ENCODE data around the gene SPINK8.

DNA sequence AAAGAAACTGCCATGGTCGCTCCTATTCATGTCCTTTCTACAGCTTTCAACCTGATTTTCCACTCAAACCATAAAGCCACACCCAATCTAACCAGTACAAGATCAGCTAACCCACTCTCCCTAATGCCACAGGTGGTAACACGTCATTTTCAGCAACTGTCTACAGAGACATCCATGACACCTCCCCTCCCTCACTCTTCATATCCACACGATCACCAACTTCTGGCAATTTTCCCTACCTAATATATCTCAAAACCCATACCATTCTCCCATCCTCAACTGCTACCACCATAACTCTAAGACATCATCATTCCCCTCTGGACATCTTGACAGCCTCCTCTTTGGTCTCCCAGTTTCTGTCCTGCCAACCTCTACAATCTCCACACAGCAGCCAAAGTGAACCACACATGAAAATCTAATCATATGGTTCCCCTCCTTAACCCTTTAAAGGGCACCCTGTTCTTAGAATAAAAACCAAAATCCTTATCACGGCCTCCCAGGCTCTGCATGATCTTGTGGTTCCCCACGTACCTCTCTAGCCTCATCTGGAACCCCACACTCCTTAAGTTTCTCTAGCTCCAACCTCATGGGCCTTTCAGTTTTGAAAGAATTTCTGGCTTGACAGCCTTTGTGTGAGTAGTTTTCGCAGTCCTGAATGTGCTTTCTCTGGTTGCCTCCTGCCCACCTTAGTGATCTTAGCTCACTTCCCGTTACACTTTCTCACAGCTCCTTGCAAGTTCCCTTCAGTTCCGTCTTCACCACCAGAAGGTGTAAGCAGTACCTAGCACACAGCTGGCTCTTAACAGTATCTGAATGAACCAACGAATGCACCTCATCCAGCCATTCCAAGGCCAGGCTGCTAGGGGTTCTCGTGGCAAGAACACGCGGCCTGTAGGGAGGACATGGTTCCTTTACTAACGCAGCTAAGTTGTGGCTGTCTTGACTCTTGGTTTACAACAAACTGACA lies 33.4 kb downstream of the SPINK8 start:
- TF ChIP-seq EP300 (IDR thresholded peaks at IDR 0.05) (no peak), POLR2A (IDR thresholded peaks at IDR 0.05) (no peak)
- TF ChIP-seq, protein P1, sequence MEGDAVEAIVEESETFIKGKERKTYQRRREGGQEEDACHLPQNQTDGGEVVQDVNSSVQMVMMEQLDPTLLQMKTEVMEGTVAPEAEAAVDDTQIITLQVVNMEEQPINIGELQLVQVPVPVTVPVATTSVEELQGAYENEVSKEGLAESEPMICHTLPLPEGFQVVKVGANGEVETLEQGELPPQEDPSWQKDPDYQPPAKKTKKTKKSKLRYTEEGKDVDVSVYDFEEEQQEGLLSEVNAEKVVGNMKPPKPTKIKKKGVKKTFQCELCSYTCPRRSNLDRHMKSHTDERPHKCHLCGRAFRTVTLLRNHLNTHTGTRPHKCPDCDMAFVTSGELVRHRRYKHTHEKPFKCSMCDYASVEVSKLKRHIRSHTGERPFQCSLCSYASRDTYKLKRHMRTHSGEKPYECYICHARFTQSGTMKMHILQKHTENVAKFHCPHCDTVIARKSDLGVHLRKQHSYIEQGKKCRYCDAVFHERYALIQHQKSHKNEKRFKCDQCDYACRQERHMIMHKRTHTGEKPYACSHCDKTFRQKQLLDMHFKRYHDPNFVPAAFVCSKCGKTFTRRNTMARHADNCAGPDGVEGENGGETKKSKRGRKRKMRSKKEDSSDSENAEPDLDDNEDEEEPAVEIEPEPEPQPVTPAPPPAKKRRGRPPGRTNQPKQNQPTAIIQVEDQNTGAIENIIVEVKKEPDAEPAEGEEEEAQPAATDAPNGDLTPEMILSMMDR (IDR thresholded peaks at IDR 0.05) = no peak

All from ovary (tissue), 3 donors.